Esophagus muscularis mucosa (tissue), 4 donors: Measurements from ENCODE around the gene ZNF831. TPM values are rescaled to one million over a fixed set of nuclear protein-coding genes. Genes with fewer than 3 reads are reported as not detected.
A peak's percentile ranks its signal among the peaks of the same experiment; 100 is the strongest.

Experiments used
- DNase-seq: peaks from one replicate; pipeline ENCODE4 v3.0.0-alpha.2; 2017; ENCODE audit errors: extremely low spot score
- H3K27ac ChIP-seq, 4 donors: fragments of 200-600 bp; sonication (generic); replicated peaks in 1 of 4; 1 replicate in 3 of 4; 2 replicates in 1 of 4; pipeline ENCODE4 v1.5.1; 2016 to 2019; ENCODE audit warnings: mild to moderate bottlenecking in 1 of 4
- H3K27me3 ChIP-seq, 4 donors: fragments of 200-600 bp; sonication (generic); one replicate each; pipeline versions ENCODE4 v1.5.1 to v1.6.0; 2016 to 2019
- H3K36me3 ChIP-seq, 4 donors: fragments of 200-600 bp; sonication (generic); one replicate each; pipeline ENCODE4 v1.5.1; 2016 to 2019
- H3K4me1 ChIP-seq, 4 donors: fragments of 200-600 bp; sonication (generic); one replicate each; pipeline ENCODE4 v1.5.1; 2016 to 2019
- H3K4me3 ChIP-seq, 4 donors: fragments of 200-600 bp; sonication (generic); 1 replicate in 2 of 4; 2 replicates in 2 of 4; pipeline ENCODE4 v1.5.1; 2016 to 2019; ENCODE audit warnings: mild to moderate bottlenecking in 4 of 4, moderate library complexity in 1 of 4
- H3K9me3 ChIP-seq, 4 donors: fragments of 200-600 bp; sonication (generic); 1 replicate in 3 of 4; 2 replicates in 1 of 4; pipeline ENCODE4 v1.5.1; 2016 to 2019
- CTCF ChIP-seq, 3 experiments: fragments of 200-600 bp in 2 of 3; fragments of 450-650 bp in 1 of 3; sonication (generic) in 2 of 3; IDR thresholded peaks; one replicate each; pipeline ENCODE4 v1.5.1; 2017 to 2019; ENCODE audit warnings: antibody characterized with exemption in 3 of 3, mild to moderate bottlenecking in 2 of 3, moderate library complexity in 1 of 3
- EP300 ChIP-seq: sonication (generic); formaldehyde crosslinking; IDR thresholded peaks from one replicate; pipeline ENCODE4 v1.6.1; 2017; ENCODE audit warnings: antibody characterized with exemption
- POLR2A ChIP-seq: fragments of 450-650 bp; IDR thresholded peaks from one replicate; pipeline ENCODE4 v1.6.1; 2017; ENCODE audit warnings: antibody characterized with exemption, moderate library complexity, mild to moderate bottlenecking, low read depth
- POLR2AphosphoS5 ChIP-seq, 2 donors: sonication (generic); formaldehyde crosslinking; IDR thresholded peaks; one replicate each; pipeline ENCODE4 v1.6.1; 2017; ENCODE audit warnings: antibody characterized with exemption in 2 of 2
- WGBS: methylation state at CpG from one replicate; pipeline ENCODE4 v1.1.5; 2018; 5-methylcytosine and 5-hydroxymethylcytosine counted together
- intact Hi-C: fragments of 100-400 bp; cut with DNase I; formaldehyde crosslinking; loops from one replicate; pipeline ENCODE4 v1.15.1; 2023
- total RNA-seq, 4 donors: library from RNA; depleted of rRNA; stranded (reverse); fragments of >200 nt; gene quantifications; one replicate each; pipeline versions ENCODE4 v1.1.0 to v1.2.1, GENCODE V29; 2016

The ZNF831 gene
- total RNA-seq, 4 donors from 2014 or later = 0.34 to 1.3 (median 0.56) TPM

- TF ChIP-seq POLR2AphosphoS5 (IDR thresholded peaks at IDR 0.05) = no peak
- no peak for TF ChIP-seq POLR2A
- no peak for TF ChIP-seq CTCF (IDR thresholded peaks at IDR 0.05)
- TF ChIP-seq EP300 = no peak
- intact Hi-C loops = no loop called here
- 23% methylated on average over 1 of the region's 1 CpG for WGBS
- Histone ChIP-seq H3K27ac (no peak overlapping the region), H3K4me1 (peaks cover 0 to 3% (median 0%) of the 10 kb centered on the region in 4 donors), H3K36me3 (no peaks in the 10 kb centered on the region), H3K9me3 (no peaks in the 10 kb centered on the region), H3K27me3 (peaks cover 0 to 28% (median 0%) of the 10 kb centered on the region in 4 donors), H3K4me3 (no peak overlapping the region)
- DNase-seq = no peak
Observed at GRCh38 chr20:59175002-59175401, 11.4 kb downstream of the ZNF831 start.

GRCh38 chr20:59175861-59176260, 12.2 kb downstream of the ZNF831 start:
- Histone ChIP-seq H3K27me3 (peaks cover 0 to 25% (median 0%) of the 10 kb centered on the region in 4 donors), H3K9me3 (peaks cover 0 to under 1% (median 0%) of the 10 kb centered on the region in 4 donors), H3K36me3 (no peaks in the 10 kb centered on the region), H3K4me3 (no peak overlapping the region), H3K4me1 (peaks cover 0 to 3% (median 0%) of the 10 kb centered on the region in 4 donors), H3K27ac (no peak overlapping the region)
- WGBS = 71% methylated on average over 2 of the region's 2 CpGs
- intact Hi-C loops = no loop called here
- TF ChIP-seq POLR2AphosphoS5 (IDR thresholded peaks at IDR 0.05) = no peak
- TF ChIP-seq EP300 = no peak
- TF ChIP-seq POLR2A = no peak
- TF ChIP-seq CTCF (IDR thresholded peaks at IDR 0.05) = no peak
- DNase-seq = peak; percentile 62

- peaks cover 0 to 8% (median 0%) of the 10 kb centered on the region in 4 donors for H3K9me3 ChIP-seq
- peaks cover 0 to 3% (median 0%) of the 10 kb centered on the region in 4 donors for H3K4me1 ChIP-seq
- DNase-seq = peak; percentile 78
- intact Hi-C loops = no loop called here
- no peak overlapping the region for H3K4me3 ChIP-seq
- H3K27ac ChIP-seq = no peak overlapping the region
- no peak for TF ChIP-seq POLR2AphosphoS5 (IDR thresholded peaks at IDR 0.05)
- no peak for TF ChIP-seq EP300
- TF ChIP-seq POLR2A = no peak
- no peaks in the 10 kb centered on the region for H3K36me3 ChIP-seq
- H3K27me3 ChIP-seq = peaks cover 0 to 21% (median 0%) of the 10 kb centered on the region in 4 donors
- 86% methylated on average over 5 of the region's 5 CpGs for WGBS
Observed at GRCh38 chr20:59176812-59177211, 13.2 kb downstream of the ZNF831 start.

GRCh38 chr20:59177266-59178250, 13.9 kb downstream of the ZNF831 start:
- intact Hi-C loops = no loop called here
- Histone ChIP-seq H3K9me3 (peaks cover 0 to 8% (median 0%) of the 10 kb centered on the region in 4 donors), H3K4me1 (peaks cover 0 to 3% (median 0%) of the 10 kb centered on the region in 4 donors), H3K4me3 (no peak overlapping the region), H3K27ac (no peak overlapping the region), H3K27me3 (peaks cover 0 to 21% (median 0%) of the 10 kb centered on the region in 4 donors), H3K36me3 (no peaks in the 10 kb centered on the region)
- DNase-seq = no peak
- WGBS = 87% methylated on average over 13 of the region's 13 CpGs
- TF ChIP-seq EP300 (no peak), POLR2A (no peak), POLR2AphosphoS5 (IDR thresholded peaks at IDR 0.05) (no peak), CTCF (IDR thresholded peaks at IDR 0.05) (no peak)

GRCh38 chr20:59178983-59179595, 15.5 kb downstream of the ZNF831 start:
- Histone ChIP-seq H3K4me1 (peaks cover 0 to 3% (median 0%) of the 10 kb centered on the region in 4 donors), H3K36me3 (no peaks in the 10 kb centered on the region), H3K27ac (no peak overlapping the region), H3K4me3 (no peak overlapping the region), H3K27me3 (peaks cover 0 to 24% (median 0%) of the 10 kb centered on the region in 4 donors), H3K9me3 (peaks cover 0 to 8% (median 0%) of the 10 kb centered on the region in 4 donors)
- TF ChIP-seq EP300 (no peak), CTCF (IDR thresholded peaks at IDR 0.05) (no peak), POLR2A (no peak), POLR2AphosphoS5 (IDR thresholded peaks at IDR 0.05) (no peak)
- 63% methylated on average over 10 of the region's 10 CpGs for WGBS
- DNase-seq = peak; percentile 88
- intact Hi-C loops = no loop called here
